Ectodermal cell (in vitro differentiated cells): ENCODE data around the gene NRG3.
"Not testable (repeated sequence)": the region's sequence is repeated elsewhere in the genome, so short reads cannot be mapped to it uniquely, and the experiment has no call there.

ENCODE experiments used
- H3K27ac ChIP-seq: 2 replicates; pipeline ENCODE4 v1.7.0; 2013; ENCODE audit warnings: mild to moderate bottlenecking, low read depth, low read length; ENCODE audit not compliant: insufficient read depth, poor library complexity, severe bottlenecking
- H3K27me3 ChIP-seq: 2 replicates; pipeline ENCODE4 v1.7.0; 2013; ENCODE audit warnings: mild to moderate bottlenecking, low read length; ENCODE audit not compliant: insufficient read depth, control insufficient read depth, poor library complexity, severe bottlenecking
- H3K36me3 ChIP-seq: one replicate; pipeline ENCODE4 v1.7.0; 2013; ENCODE audit warnings: low read length; ENCODE audit not compliant: control insufficient read depth, insufficient read depth
- H3K4me1 ChIP-seq: one replicate; pipeline ENCODE4 v1.7.0; 2013; ENCODE audit warnings: low read length; ENCODE audit not compliant: control insufficient read depth, insufficient read depth
- H3K4me3 ChIP-seq: 2 replicates; pipeline ENCODE4 v1.7.0; 2013; ENCODE audit warnings: low read depth, low read length, control low read depth; ENCODE audit not compliant: insufficient read depth
- H3K9me3 ChIP-seq: 2 replicates; pipeline ENCODE4 v1.7.0; 2013; ENCODE audit warnings: mild to moderate bottlenecking, low read length, moderate library complexity; ENCODE audit not compliant: control insufficient read depth
- WGBS, 2 experiments: methylation state at CpG; one replicate each; pipeline ENCODE4 v1.1.7; 2013; ENCODE audit warnings: missing lambda C conversion rate in 2 of 2; 5-methylcytosine and 5-hydroxymethylcytosine counted together

The NRG3 gene

DNA sequence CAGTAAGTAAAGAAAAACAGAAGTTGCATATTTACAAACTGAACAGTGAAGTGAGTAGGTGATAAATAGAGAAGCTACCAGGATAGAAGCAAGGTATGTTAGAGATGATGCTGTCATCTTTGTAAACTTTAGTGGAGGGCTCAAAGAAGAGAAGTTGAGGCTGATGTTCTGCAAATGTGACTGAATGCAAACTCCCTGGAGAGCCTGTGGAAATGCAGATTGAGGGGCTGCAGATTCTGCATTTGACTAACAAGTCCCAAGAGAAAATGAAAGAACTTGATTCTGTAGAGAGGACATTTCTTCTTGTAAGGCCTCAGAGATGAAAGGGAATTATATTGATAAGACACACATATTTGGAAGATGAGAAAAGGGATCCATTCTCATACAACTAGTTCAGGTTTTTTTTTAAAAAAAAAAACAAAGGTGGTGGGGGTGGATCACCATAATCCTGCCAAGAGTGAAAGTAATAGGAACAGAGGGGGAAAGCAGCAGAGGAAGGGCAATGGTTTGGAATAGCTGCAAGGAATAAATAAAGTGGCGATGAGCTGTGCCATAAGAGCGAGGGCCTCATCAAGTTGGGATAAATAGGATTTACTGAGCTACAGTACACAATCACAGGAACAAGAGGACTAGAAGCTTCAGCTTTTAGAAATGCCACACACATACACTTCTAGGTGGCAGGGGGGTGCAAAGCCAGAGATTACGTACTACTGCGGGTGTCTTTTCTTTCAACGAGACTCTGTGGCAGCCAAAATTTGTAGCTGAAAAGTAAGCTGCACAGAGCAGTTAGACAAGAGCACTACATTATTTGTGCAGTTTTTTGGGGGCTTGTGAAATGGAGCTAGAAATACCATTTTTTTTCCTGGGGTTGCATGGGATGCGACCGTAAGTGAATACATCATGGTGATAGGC lies 778.5 kb downstream of the NRG3 start:
- H3K27me3 ChIP-seq = no peaks in the 10 kb centered on the region
- WGBS, 2 experiments = 79 to 80% methylated on average over 7 of the region's 7 CpGs
- H3K27ac ChIP-seq = no peak overlapping the region
- no peaks in the 10 kb centered on the region for H3K36me3 ChIP-seq
- H3K4me3 ChIP-seq = no peak overlapping the region
- no peaks in the 10 kb centered on the region for H3K4me1 ChIP-seq
- H3K9me3 ChIP-seq = no peaks in the 10 kb centered on the region

DNA sequence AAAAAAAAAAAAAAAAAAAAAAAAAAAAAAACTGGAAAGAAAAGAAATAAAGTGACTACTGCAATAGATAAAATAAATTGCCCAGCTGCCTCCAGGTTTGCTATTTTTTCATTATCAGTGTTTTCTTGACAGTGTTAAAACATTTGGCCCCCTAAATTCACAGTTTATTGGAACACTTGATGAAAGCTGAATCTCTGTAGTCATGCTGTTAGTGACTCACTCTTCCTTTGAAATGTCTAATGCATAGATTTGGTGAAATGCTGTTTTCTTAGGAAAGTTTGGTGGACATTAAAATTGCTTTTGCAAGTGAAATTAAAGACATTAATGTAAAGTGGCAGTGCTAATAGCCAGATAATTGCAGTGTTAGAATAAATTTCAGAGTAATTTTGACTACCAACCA lies 785.2 kb downstream of the NRG3 start:
- Histone ChIP-seq H3K27ac (no peak overlapping the region), H3K4me1 (no peaks in the 10 kb centered on the region), H3K4me3 (no peak overlapping the region), H3K36me3 (no peaks in the 10 kb centered on the region), H3K27me3 (no peaks in the 10 kb centered on the region), H3K9me3 (no peaks in the 10 kb centered on the region)

GRCh38 chr10:82660986-82661385 lies 786.0 kb downstream of the NRG3 start:
- no peak overlapping the region for H3K27ac ChIP-seq
- no peaks in the 10 kb centered on the region for H3K36me3 ChIP-seq
- no peak overlapping the region for H3K4me3 ChIP-seq
- no peaks in the 10 kb centered on the region for H3K4me1 ChIP-seq
- no peaks in the 10 kb centered on the region for H3K27me3 ChIP-seq
- no peaks in the 10 kb centered on the region for H3K9me3 ChIP-seq
- WGBS, 2 experiments = 60 to 63% methylated on average over 1 of the region's 1 CpG

DNA sequence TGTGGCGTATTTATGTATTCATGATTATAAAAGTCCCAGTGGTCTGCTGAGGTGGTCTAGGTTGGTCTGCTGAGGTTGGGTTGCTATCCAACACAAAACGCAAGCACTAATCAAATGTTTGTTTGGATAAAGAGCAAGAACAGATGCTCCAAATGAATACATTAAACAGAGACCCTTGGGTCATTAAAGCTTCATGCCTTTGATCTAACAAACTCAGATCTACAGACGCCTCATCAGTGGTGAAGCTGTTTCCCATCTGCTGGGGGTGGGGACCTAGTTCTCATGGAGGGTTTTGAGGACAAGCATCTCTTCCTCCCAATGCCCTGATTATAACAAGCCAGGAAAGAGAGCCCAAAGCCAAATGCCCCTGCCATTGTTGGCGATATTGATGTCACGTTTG lies 786.7 kb downstream of the NRG3 start:
- 91 to 96% methylated on average over 5 of the region's 5 CpGs for WGBS, 2 experiments
- Histone ChIP-seq H3K9me3 (no peaks in the 10 kb centered on the region), H3K4me3 (no peak overlapping the region), H3K27me3 (no peaks in the 10 kb centered on the region), H3K27ac (no peak overlapping the region), H3K36me3 (no peaks in the 10 kb centered on the region), H3K4me1 (no peaks in the 10 kb centered on the region)

- no peaks in the 10 kb centered on the region for H3K4me1 ChIP-seq
- no peaks in the 10 kb centered on the region for H3K9me3 ChIP-seq
- no peaks in the 10 kb centered on the region for H3K27me3 ChIP-seq
- H3K36me3 ChIP-seq = no peaks in the 10 kb centered on the region
- H3K4me3 ChIP-seq = no peak overlapping the region
- H3K27ac ChIP-seq = no peak overlapping the region
- WGBS, 2 experiments = 91 to 94% methylated on average over 4 of the region's 4 CpGs
Observed at GRCh38 chr10:82668221-82668895, 793.4 kb downstream of the NRG3 start.

- Histone ChIP-seq H3K27me3 (no peaks in the 10 kb centered on the region), H3K9me3 (no peaks in the 10 kb centered on the region), H3K4me3 (no peak overlapping the region), H3K27ac (no peak overlapping the region), H3K36me3 (no peaks in the 10 kb centered on the region), H3K4me1 (no peaks in the 10 kb centered on the region)
Observed at GRCh38 chr10:82674036-82674435, 799.0 kb downstream of the NRG3 start.

GRCh38 chr10:82677932-82678331 lies 802.9 kb downstream of the NRG3 start:
- H3K4me1 ChIP-seq, H3K4me3 ChIP-seq, H3K27ac ChIP-seq, H3K9me3 ChIP-seq, H3K27me3 ChIP-seq, H3K36me3 ChIP-seq: not testable (repeated sequence)
- 95 to 97% methylated on average over 9 of the region's 9 CpGs for WGBS, 2 experiments

GRCh38 chr10:82678451-82678850 lies 803.5 kb downstream of the NRG3 start:
- WGBS, 2 experiments = 88 to 91% methylated on average over 6 of the region's 6 CpGs
- not testable (repeated sequence) for H3K27me3 ChIP-seq, H3K4me3 ChIP-seq, H3K27ac ChIP-seq, H3K9me3 ChIP-seq, H3K4me1 ChIP-seq, H3K36me3 ChIP-seq

GRCh38 chr10:82680608-82681007 lies 805.6 kb downstream of the NRG3 start:
- Histone ChIP-seq H3K27me3 (no peaks in the 10 kb centered on the region), H3K4me1 (no peaks in the 10 kb centered on the region)
- WGBS, 2 experiments = 96 to 97% methylated on average over 3 of the region's 3 CpGs

DNA sequence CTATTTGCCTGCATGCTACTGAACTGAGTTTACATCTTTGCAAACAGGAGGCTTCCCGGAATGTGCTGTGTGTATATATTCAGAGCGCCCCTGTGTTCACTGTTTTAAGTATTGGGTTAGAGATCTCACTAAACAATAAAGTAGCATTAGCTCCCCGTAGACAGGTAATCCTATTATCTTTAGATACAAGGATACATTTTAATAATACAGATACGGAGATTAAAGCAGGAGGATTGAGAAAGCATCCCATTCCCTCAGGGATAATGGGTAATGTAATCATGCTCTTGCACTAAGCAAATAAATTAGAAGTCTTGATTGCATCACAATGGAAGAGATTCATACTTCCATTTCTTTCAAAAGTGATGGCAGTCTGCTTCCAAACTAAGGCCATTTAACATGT lies 809.0 kb downstream of the NRG3 start:
- Histone ChIP-seq H3K27me3 (no peaks in the 10 kb centered on the region), H3K27ac (no peak overlapping the region)

More at GRCh38 chr10:82680608-82681007, 805.6 kb downstream of the NRG3 start:
- Histone ChIP-seq H3K27ac (no peak overlapping the region), H3K4me3 (no peak overlapping the region), H3K9me3 (no peaks in the 10 kb centered on the region), H3K36me3 (no peaks in the 10 kb centered on the region)

More for the DNA sequence above, 809.0 kb downstream of the NRG3 start:
- WGBS, 2 experiments = 74 to 89% methylated on average over 2 to 3 of the region's 4 CpGs
- Histone ChIP-seq H3K9me3 (no peaks in the 10 kb centered on the region), H3K4me3 (no peak overlapping the region), H3K4me1 (no peaks in the 10 kb centered on the region), H3K36me3 (no peaks in the 10 kb centered on the region)
